ENCODE measurements around the gene GDPD5. TPM values are rescaled to one million over a fixed set of nuclear protein-coding genes. Genes with fewer than 3 reads are reported as not detected.

The GDPD5 gene
- polyA plus RNA-seq, 1 donor: 24.7 TPM

GRCh38 chr11:75402002-75402773 lies 123.6 kb downstream of the GDPD5 start:
- no peak for DNase-seq (ENCODE audit: low read depth)

- DNase-seq (ENCODE audit: low read depth): no peak
These were observed 125.4 kb downstream of the GDPD5 start for GRCh38 chr11:75400146-75400865.

- peak; percentile 86 for DNase-seq (ENCODE audit: low read depth)
These were observed 126.2 kb downstream of the GDPD5 start, which contains the start of gene RPS3 for GRCh38 chr11:75399344-75400145. TSS of gene RPS3 (plus strand) at chr11:75399518. CDS start at chr11:75399548, 30 bp downstream.

- no peak for DNase-seq (ENCODE audit: low read depth)
These were observed 126.8 kb downstream of the GDPD5 start for GRCh38 chr11:75398906-75399305.

GRCh38 chr11:75394085-75394840 lies 131.5 kb downstream of the GDPD5 start:
- DNase-seq (ENCODE audit: low read depth): no peak

GRCh38 chr11:75389925-75390324 lies 135.8 kb downstream of the GDPD5 start:
- no peak for DNase-seq (ENCODE audit: low read depth)

- no peak for DNase-seq (ENCODE audit: low read depth)
These were observed 136.5 kb downstream of the GDPD5 start for GRCh38 chr11:75389276-75389605.

- peak; percentile 52 for DNase-seq (ENCODE audit: low read depth)
These were observed 137.1 kb downstream of the GDPD5 start for GRCh38 chr11:75388386-75389275.

- no peak for DNase-seq (ENCODE audit: low read depth)
These were observed 137.9 kb downstream of the GDPD5 start for GRCh38 chr11:75387736-75388294.

GRCh38 chr11:75386942-75387630 lies 138.7 kb downstream of the GDPD5 start:
- DNase-seq (ENCODE audit: low read depth): no peak

Other genes starting within 250 kb of the GDPD5 start
- 16.2 TPM for gene ARRB1, start 174.3 kb downstream of the GDPD5 start, polyA plus RNA-seq (ENCODE audit: insufficient read length)
- gene RPS3, start 126.4 kb downstream of the GDPD5 start, polyA plus RNA-seq (ENCODE audit: insufficient read length): 3,554 TPM
- 5.7 TPM for gene KLHL35, start 92.7 kb downstream of the GDPD5 start, polyA plus RNA-seq (ENCODE audit: insufficient read length)
- 274 TPM for gene SERPINH1, start 36.3 kb upstream of the GDPD5 start, polyA plus RNA-seq (ENCODE audit: insufficient read length)
- 10.7 TPM for gene MAP6, start 143.1 kb upstream of the GDPD5 start, polyA plus RNA-seq (ENCODE audit: insufficient read length)
- gene MOGAT2, start 191.9 kb upstream of the GDPD5 start, polyA plus RNA-seq (ENCODE audit: insufficient read length): not detected
- gene DGAT2, start 242.8 kb upstream of the GDPD5 start, polyA plus RNA-seq (ENCODE audit: insufficient read length): 0.34 TPM